WTC11 (cell line): ENCODE measurements around the gene ARHGAP18.

ENCODE experiments used
- CTCF ChIP-seq: fragments of 200-600 bp; IDR thresholded peaks from 2 replicates; pipeline ENCODE4 v1.8.0; 2022; ENCODE audit warnings: antibody characterized with exemption
- NR2C2 ChIP-seq: sonication (generic); formaldehyde crosslinking; IDR thresholded peaks from 2 replicates; pipeline ENCODE4 v1.8.0; 2022; ENCODE audit warnings: mild to moderate bottlenecking, missing genetic modification reagents

DNA sequence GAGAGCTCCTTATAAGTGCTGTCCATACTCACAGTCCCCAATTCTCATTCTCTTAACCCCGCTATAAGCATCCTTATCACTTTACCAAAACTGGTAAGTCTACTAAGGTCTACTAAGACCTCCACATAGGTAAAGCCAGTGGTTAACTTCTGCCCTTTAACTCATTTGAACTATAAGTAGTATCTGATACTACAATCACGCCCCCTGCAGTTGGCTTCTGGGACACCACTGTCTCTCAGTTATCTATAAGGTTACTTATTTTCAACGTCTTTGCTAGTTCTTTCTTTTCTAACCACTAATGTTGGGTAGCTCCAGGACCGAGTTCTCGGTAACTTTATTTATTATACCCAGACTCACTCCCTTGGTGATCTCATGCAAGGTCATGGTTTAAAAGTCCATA is 142.6 kb downstream of the ARHGAP18 start:
- TF ChIP-seq CTCF (peak; percentile 49), NR2C2 (no peak)
